IMR-90 (cell line): ENCODE results near the gene SERPINA10. TPM values are rescaled to one million over a fixed set of nuclear protein-coding genes. Genes with fewer than 3 reads are reported as not detected.

Source experiments
- ATAC-seq: fragments of 200-7000 bp; cut with Tn5 transposase; 2 replicates; pipeline ENCODE4 v1.9.1; 2020; ENCODE audit warnings: low read depth, mild to moderate bottlenecking, moderate library complexity
- BruUV-seq: library from RNA; stranded (reverse); fragments of 400-500 nt; replicated peaks from 2 replicates; lab custom pipeline; 2021; lab: Mats Ljungman, UMichigan
- CTCF ChIA-PET: fragments of 300-600 bp; formaldehyde crosslinking; extraction: SDS; loops from one replicate; lab custom pipeline; 2021; ENCODE audit warnings: antibody characterized with exemption; lab: Yijun Ruan, JAX
- POLR2A ChIA-PET: fragments of 300-600 bp; sonication (Branson Sonifier 250); formaldehyde crosslinking; loops from one replicate; lab custom pipeline; 2022; ENCODE audit warnings: antibody characterized with exemption; ENCODE audit not compliant: unreplicated experiment; lab: Charles Lee
- DNase-seq: peaks from one replicate; pipeline ENCODE4 v3.0.0; 2013
- H2AFZ ChIP-seq: replicated peaks from 2 replicates; pipeline ENCODE3; 2013; ENCODE audit warnings: low read length, mild to moderate bottlenecking; ENCODE audit not compliant: poor library complexity
- H2AK5ac ChIP-seq: 2 replicates; pipeline ENCODE4 v1.6.1; 2013; ENCODE audit warnings: low read depth, low read length, inconsistent platforms
- H2AK9ac ChIP-seq: replicated peaks from 2 replicates; pipeline ENCODE3; 2013; ENCODE audit warnings: mild to moderate bottlenecking, low read depth, low read length, moderate library complexity; ENCODE audit not compliant: poor library complexity
- H2BK120ac ChIP-seq: 2 replicates; pipeline ENCODE4 v1.6.1; 2013; ENCODE audit warnings: low read depth, low read length, inconsistent platforms
- H2BK15ac ChIP-seq: 3 replicates; pipeline ENCODE4 v1.6.1; 2013; ENCODE audit warnings: low read depth, low read length, inconsistent platforms
- H2BK20ac ChIP-seq: 2 replicates; pipeline ENCODE4 v1.6.1; 2013; ENCODE audit warnings: low read depth, mild to moderate bottlenecking, inconsistent platforms, low read length, moderate library complexity
- H2BK5ac ChIP-seq: 2 replicates; pipeline ENCODE4 v1.6.1; 2013; ENCODE audit warnings: mild to moderate bottlenecking, low read depth, low read length, inconsistent platforms; ENCODE audit not compliant: poor library complexity, severe bottlenecking
- H3K14ac ChIP-seq: replicated peaks from 2 replicates; pipeline ENCODE4 v1.6.1; 2013; ENCODE audit warnings: low read depth, low read length, inconsistent platforms
- H3K18ac ChIP-seq: 2 replicates; pipeline ENCODE4 v1.6.1; 2013; ENCODE audit warnings: low read depth, low read length, control low read depth
- H3K23ac ChIP-seq: 2 replicates; pipeline ENCODE4 v1.6.1; 2013; ENCODE audit warnings: low read depth, low read length, inconsistent platforms
- H3K27ac ChIP-seq: 2 replicates; pipeline ENCODE4 v1.5.1; 2013; ENCODE audit warnings: mild to moderate bottlenecking, control low read depth, low read length; ENCODE audit not compliant: insufficient read depth
- H3K27me3 ChIP-seq: 2 replicates; pipeline ENCODE4 v1.6.1; 2013; ENCODE audit warnings: low read length; ENCODE audit not compliant: control insufficient read depth, insufficient read depth
- H3K36me3 ChIP-seq: 2 replicates; pipeline ENCODE4 v1.6.1; 2013; ENCODE audit warnings: low read length, mixed read lengths; ENCODE audit not compliant: control insufficient read depth, insufficient read depth
- H3K4ac ChIP-seq: 2 replicates; pipeline ENCODE4 v1.6.1; 2013; ENCODE audit warnings: low read depth, low read length, inconsistent platforms
- H3K4me1 ChIP-seq: 2 replicates; pipeline ENCODE4 v1.6.1; 2013; ENCODE audit warnings: low read length, mixed read lengths; ENCODE audit not compliant: control insufficient read depth, insufficient read depth
- H3K4me2 ChIP-seq: 2 replicates; pipeline ENCODE4 v1.6.1; 2013; ENCODE audit warnings: low read depth, mild to moderate bottlenecking, control low read depth, low read length, moderate library complexity
- H3K4me3 ChIP-seq: 2 replicates; pipeline ENCODE4 v1.5.1; 2013; ENCODE audit warnings: low read depth, mild to moderate bottlenecking, control low read depth, low read length, moderate library complexity; ENCODE audit not compliant: insufficient read depth
- H3K56ac ChIP-seq: 2 replicates; pipeline ENCODE4 v1.6.1; 2013; ENCODE audit warnings: low read length, inconsistent platforms; ENCODE audit not compliant: insufficient read depth; ENCODE audit errors: extremely low read depth
- H3K79me1 ChIP-seq, 2 experiments: 2 replicates each; pipeline ENCODE4 v1.6.1; 2013; ENCODE audit warnings: low read length in 2 of 2, inconsistent platforms in 1 of 2, low read depth in 1 of 2
- H3K9ac ChIP-seq: 2 replicates; pipeline ENCODE4 v1.6.1; 2013; ENCODE audit warnings: low read depth, low read length, control low read depth
- H3K9me1 ChIP-seq: 2 replicates; pipeline ENCODE4 v1.6.1; 2013; ENCODE audit warnings: low read length, inconsistent platforms; ENCODE audit not compliant: insufficient read depth
- H3K9me3 ChIP-seq: 2 replicates; pipeline ENCODE4 v1.6.1; 2013; ENCODE audit warnings: low read length; ENCODE audit not compliant: control insufficient read depth, insufficient read depth
- H4K20me1 ChIP-seq: 2 replicates; pipeline ENCODE4 v1.6.1; 2013; ENCODE audit warnings: low read length, inconsistent platforms; ENCODE audit not compliant: insufficient read depth
- H4K5ac ChIP-seq: 2 replicates; pipeline ENCODE4 v1.6.1; 2013; ENCODE audit warnings: mild to moderate bottlenecking, low read depth, low read length, control low read depth
- H4K8ac ChIP-seq, 2 experiments: 2 replicates each; pipeline ENCODE4 v1.6.1; 2013; ENCODE audit warnings: low read depth in 2 of 2, low read length in 2 of 2, control low read depth in 1 of 2, inconsistent platforms in 1 of 2
- H4K91ac ChIP-seq: 2 replicates; pipeline ENCODE4 v1.6.1; 2013; ENCODE audit warnings: low read depth, low read length, inconsistent platforms; ENCODE audit not compliant: insufficient read depth
- BHLHE40 ChIP-seq: fragments of 150-350 bp; IDR thresholded peaks from 2 replicates; pipeline ENCODE4 v1.6.1; 2016; ENCODE audit warnings: mild to moderate bottlenecking, low read depth, low read length
- CEBPB ChIP-seq: IDR thresholded peaks from 2 replicates; pipeline ENCODE4 v1.6.1; 2012; ENCODE audit warnings: low read depth, low read length, improper control_type of control experiment
- FOS ChIP-seq: fragments of 150-350 bp; IDR thresholded peaks from 2 replicates; pipeline ENCODE4 v1.6.1; 2016; ENCODE audit warnings: low read depth, low read length
- MAFK ChIP-seq: IDR thresholded peaks from 2 replicates; pipeline ENCODE4 v1.6.1; 2012; ENCODE audit warnings: low read depth, low read length, improper control_type of control experiment
- POLR2A ChIP-seq: IDR thresholded peaks from 2 replicates; pipeline ENCODE4 v1.6.1; 2012; ENCODE audit warnings: mild to moderate bottlenecking, low read depth, low read length
- RCOR1 ChIP-seq: IDR thresholded peaks from 2 replicates; pipeline ENCODE4 v1.6.1; 2012; ENCODE audit warnings: mild to moderate bottlenecking, low read length, improper control_type of control experiment; ENCODE audit not compliant: insufficient replicate concordance
- RFX5 ChIP-seq: IDR thresholded peaks from 2 replicates; pipeline ENCODE4 v1.8.0; 2012; ENCODE audit warnings: low read depth, mild to moderate bottlenecking, low read length, moderate library complexity
- SMC3 ChIP-seq: fragments of 150-350 bp; IDR thresholded peaks from 2 replicates; pipeline ENCODE4 v1.6.1; 2016; ENCODE audit warnings: low read depth, mild to moderate bottlenecking, antibody characterized with exemption, low read length, moderate library complexity
- WGBS, 2 experiments: methylation state at CpG; one replicate each; pipeline versions ENCODE4 v1.1.5 to v1.1.7; 2013; ENCODE audit warnings: missing lambda C conversion rate in 2 of 2; ENCODE audit not compliant: insufficient read length in 1 of 2; ENCODE audit errors: extremely low coverage in 2 of 2; 5-methylcytosine and 5-hydroxymethylcytosine counted together
- dilution Hi-C: fragments of 300-500 bp; cut with HindIII; formaldehyde crosslinking; loops from one replicate; pipeline ENCODE4 v1.14.3; 2018; ENCODE audit warnings: low sequenced_read_pairs; ENCODE audit not compliant: unreplicated experiment
- in situ Hi-C: fragments of 300-500 bp; cut with MboI; formaldehyde crosslinking; loops from 3 replicates; pipeline ENCODE4 v1.14.3; 2019; ENCODE audit warnings: low sequenced_read_pairs, inconsistent platforms, mixed read lengths
- intact Hi-C: fragments of 100-400 bp; cut with micrococcal nuclease; formaldehyde crosslinking; loops from 2 replicates; pipeline ENCODE4 v1.10.0; 2022
- polyA plus RNA-seq, 3 experiments: library from polyadenylated mRNA; depleted of rRNA; stranded (reverse); fragments of >200 nt; gene quantifications; 2 replicates each; pipeline ENCODE4 v1.2.3, GENCODE V29; 2012; ENCODE audit warnings: low replicate concordance in 1 of 3
- total RNA-seq: library from RNA; depleted of rRNA; stranded (reverse); fragments of >200 nt; gene quantifications from 2 replicates; pipeline ENCODE4 v1.2.3, GENCODE V29; 2012
- TF ChIP-seq, protein P1 (sequence below): conservative IDR thresholded peaks from 2 replicates; pipeline ENCODE4 v1.5.1; 2012; ENCODE audit warnings: mild to moderate bottlenecking, low read depth, low read length, improper control_type of control experiment
- TF ChIP-seq, protein P2 (sequence below): fragments of 150-350 bp; IDR thresholded peaks from 2 replicates; pipeline ENCODE4 v1.6.1; 2016; ENCODE audit warnings: low read depth, mild to moderate bottlenecking, low read length, moderate library complexity, borderline replicate concordance

Gene SERPINA10
- total and polyA plus RNA-seq, 2 of the 4 experiments (the other 2 are of a cell fraction): not detected

DNA sequence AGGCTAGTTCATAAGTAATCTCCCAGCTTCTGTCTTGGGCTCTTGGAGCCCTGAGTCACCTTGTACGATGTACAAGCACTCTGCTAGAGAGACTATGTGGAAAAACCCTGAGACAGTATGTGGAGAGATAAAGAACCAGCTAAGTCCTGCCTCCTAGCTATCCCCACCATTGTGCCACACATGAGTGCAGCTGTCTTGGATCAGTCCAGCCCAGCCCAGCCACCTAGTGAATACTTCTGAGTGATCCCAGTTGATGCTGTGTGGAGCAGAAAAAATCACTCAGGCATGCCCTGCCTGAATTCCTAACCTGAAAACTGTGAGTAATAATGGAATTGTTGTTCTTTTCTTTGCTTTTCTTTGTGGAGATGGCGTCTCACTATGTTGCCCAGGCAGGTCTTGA is 35.1 kb upstream of the SERPINA10 start:
- Histone ChIP-seq H3K9me3 (no peaks in the 10 kb centered on the region), H2AK9ac (no peak overlapping the region), H3K23ac (no peak overlapping the region), H3K18ac (no peak overlapping the region), H2AK5ac (no peak overlapping the region), H3K27me3 (no peaks in the 10 kb centered on the region; the same call in 1 of the 2 replicates), H3K4me2 (no peak overlapping the region), H4K8ac (no peak overlapping the region), H4K91ac (no peak overlapping the region), H3K56ac (no peak overlapping the region), H2BK15ac (no peak overlapping the region), H2AFZ (no peak overlapping the region), H3K4me3 (no peak overlapping the region), H3K4ac (no peak overlapping the region), H3K14ac (no peak overlapping the region), H3K9ac (no peak overlapping the region), H4K5ac (no peak overlapping the region), H3K79me1 (no peaks in the 10 kb centered on the region), H2BK120ac (no peak overlapping the region), H3K4me1 (no peaks in the 10 kb centered on the region; the same call in 1 of the 2 replicates), H2BK20ac (no peak overlapping the region), H3K9me1 (no peaks in the 10 kb centered on the region), H3K27ac (no peak overlapping the region), H3K36me3 (no peaks in the 10 kb centered on the region), H4K20me1 (no peaks in the 10 kb centered on the region), H2BK5ac (no peak overlapping the region)
- no CpG with 5 or more reads among the region's 2 CpGs for WGBS, 2 experiments
- no TSS peak for BruUV-seq
- POLR2A ChIA-PET: no interaction called here
- dilution Hi-C loops (no loop called here), intact Hi-C loops (no loop called here), in situ Hi-C loops (no loop called here)
- no peak for DNase-seq
- TF ChIP-seq BHLHE40: no peak
- no peak for TF ChIP-seq RCOR1
- no peak for TF ChIP-seq MAFK
- TF ChIP-seq, protein P1, sequence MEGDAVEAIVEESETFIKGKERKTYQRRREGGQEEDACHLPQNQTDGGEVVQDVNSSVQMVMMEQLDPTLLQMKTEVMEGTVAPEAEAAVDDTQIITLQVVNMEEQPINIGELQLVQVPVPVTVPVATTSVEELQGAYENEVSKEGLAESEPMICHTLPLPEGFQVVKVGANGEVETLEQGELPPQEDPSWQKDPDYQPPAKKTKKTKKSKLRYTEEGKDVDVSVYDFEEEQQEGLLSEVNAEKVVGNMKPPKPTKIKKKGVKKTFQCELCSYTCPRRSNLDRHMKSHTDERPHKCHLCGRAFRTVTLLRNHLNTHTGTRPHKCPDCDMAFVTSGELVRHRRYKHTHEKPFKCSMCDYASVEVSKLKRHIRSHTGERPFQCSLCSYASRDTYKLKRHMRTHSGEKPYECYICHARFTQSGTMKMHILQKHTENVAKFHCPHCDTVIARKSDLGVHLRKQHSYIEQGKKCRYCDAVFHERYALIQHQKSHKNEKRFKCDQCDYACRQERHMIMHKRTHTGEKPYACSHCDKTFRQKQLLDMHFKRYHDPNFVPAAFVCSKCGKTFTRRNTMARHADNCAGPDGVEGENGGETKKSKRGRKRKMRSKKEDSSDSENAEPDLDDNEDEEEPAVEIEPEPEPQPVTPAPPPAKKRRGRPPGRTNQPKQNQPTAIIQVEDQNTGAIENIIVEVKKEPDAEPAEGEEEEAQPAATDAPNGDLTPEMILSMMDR: no peak
- TF ChIP-seq FOS: no peak
- no peak for TF ChIP-seq POLR2A
- TF ChIP-seq, protein P2, sequence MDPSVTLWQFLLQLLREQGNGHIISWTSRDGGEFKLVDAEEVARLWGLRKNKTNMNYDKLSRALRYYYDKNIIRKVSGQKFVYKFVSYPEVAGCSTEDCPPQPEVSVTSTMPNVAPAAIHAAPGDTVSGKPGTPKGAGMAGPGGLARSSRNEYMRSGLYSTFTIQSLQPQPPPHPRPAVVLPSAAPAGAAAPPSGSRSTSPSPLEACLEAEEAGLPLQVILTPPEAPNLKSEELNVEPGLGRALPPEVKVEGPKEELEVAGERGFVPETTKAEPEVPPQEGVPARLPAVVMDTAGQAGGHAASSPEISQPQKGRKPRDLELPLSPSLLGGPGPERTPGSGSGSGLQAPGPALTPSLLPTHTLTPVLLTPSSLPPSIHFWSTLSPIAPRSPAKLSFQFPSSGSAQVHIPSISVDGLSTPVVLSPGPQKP: no peak
- TF ChIP-seq CEBPB: no peak
- TF ChIP-seq SMC3: no peak
- no peak for TF ChIP-seq RFX5
- CTCF ChIA-PET: no interaction called here
- no peak for ATAC-seq
